H7 (cell line): ENCODE results near the gene LNX2. TPM values are rescaled to one million over a fixed set of nuclear protein-coding genes. Genes with fewer than 3 reads are reported as not detected.

Source experiments
- DNase-seq: peaks from one replicate; pipeline ENCODE4 v3.0.0; 2012
- H3K27me3 ChIP-seq: 2 replicates; pipeline ENCODE4 v1.6.0; 2011; ENCODE audit warnings: mild to moderate bottlenecking, low read length; ENCODE audit not compliant: control insufficient read depth, insufficient read depth
- H3K36me3 ChIP-seq: replicated peaks from 2 replicates; pipeline ENCODE4 v1.5.1; 2011; ENCODE audit warnings: low read length; ENCODE audit not compliant: control insufficient read depth, insufficient read depth
- H3K4me3 ChIP-seq: 2 replicates; pipeline ENCODE4 v1.5.1; 2011; ENCODE audit warnings: low read depth, mild to moderate bottlenecking, control low read depth, low read length, moderate library complexity; ENCODE audit not compliant: insufficient read depth
- total RNA-seq: library from RNA; depleted of rRNA; stranded (reverse); fragments of >200 nt; shearing (Covaris generic); gene quantifications from 2 replicates; pipeline ENCODE4 v1.2.3, GENCODE V29; 2014

LNX2 gene
- total RNA-seq, 1 experiment from 2014 or later, result 11.2 TPM

DNA sequence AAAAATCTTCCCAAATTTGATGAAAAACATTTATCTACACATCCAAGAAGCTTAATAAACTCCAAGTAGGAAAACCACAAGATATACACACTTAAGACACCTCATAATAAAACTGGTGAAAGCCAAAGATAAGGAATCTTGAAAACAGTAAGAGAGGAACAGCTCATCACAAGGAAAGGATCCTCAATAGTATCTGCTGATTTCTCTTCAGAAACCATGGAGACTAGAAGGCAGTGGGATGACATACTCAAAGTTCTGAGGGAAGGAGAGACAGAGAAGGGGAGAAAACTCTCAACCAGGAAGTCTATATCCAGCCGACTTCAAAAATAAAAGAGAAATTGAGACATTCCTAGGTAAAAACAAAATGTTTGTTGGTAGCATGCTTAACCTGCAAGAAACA lies 45.7 kb downstream of the LNX2 start:
- DNase-seq, result no peak
- H3K27me3 ChIP-seq, result no peaks in the 10 kb centered on the region
- H3K4me3 ChIP-seq, result no peak overlapping the region
- H3K36me3 ChIP-seq, result no peaks in the 10 kb centered on the region; the same call in 1 of the 2 replicates

DNA sequence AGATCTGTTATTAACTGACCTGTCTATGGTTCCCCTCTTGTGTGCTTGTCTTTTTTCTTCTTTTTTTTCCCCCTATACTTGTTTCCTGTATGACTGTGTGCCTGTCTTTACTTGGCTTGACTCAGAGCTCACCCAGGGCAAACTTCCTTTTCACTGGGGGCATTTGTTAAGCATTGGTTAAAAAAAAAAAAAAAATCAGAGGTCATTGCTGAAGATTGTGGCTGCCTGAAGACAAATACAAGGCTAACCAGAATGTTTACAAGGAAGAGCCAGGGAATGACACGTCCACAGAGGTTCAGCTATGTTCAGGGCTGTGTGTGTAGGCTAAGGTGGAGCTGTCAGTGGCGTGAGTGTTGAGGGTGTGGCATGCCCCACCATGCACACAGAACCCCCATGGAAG lies 47.1 kb downstream of the LNX2 start:
- Histone ChIP-seq H3K27me3 (no peaks in the 10 kb centered on the region), H3K4me3 (no peak overlapping the region), H3K36me3 (peaks cover 1% of the 10 kb centered on the region; the same call in 1 of the 2 replicates)
- DNase-seq, result no peak

DNA sequence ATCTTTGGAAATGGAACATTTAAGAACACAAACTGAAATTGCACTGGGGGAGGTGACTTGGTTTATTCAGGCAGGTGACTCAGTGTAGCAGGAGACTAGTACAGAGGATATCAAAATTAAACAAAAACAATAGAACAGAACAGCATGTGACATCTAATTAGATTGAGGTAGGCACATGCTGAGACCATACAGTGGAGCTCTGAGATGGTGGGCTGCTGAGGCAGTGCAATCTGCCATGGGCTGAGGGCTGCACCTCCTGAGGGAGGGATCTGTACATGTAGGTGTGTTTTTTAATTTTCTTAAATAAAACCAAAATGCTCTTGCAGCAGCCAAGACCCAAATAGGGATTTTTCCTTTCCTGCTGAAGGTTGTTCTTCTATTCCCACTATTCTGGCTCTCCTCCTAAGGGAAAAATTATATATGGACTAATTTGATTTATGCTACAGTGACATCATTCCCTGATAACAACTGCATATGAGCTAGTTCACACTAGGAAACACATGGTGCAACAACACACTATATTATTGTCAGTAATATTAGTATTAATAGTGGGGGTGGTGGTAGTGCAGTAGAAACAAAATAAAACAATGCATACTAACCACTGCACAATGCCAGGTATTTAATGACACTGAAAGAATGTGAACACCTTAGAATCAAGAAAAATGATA lies 48.0 kb downstream of the LNX2 start:
- Histone ChIP-seq H3K36me3 (peaks cover 1% of the 10 kb centered on the region; the same call in 1 of the 2 replicates), H3K4me3 (no peak overlapping the region)
- no peak for DNase-seq

DNA sequence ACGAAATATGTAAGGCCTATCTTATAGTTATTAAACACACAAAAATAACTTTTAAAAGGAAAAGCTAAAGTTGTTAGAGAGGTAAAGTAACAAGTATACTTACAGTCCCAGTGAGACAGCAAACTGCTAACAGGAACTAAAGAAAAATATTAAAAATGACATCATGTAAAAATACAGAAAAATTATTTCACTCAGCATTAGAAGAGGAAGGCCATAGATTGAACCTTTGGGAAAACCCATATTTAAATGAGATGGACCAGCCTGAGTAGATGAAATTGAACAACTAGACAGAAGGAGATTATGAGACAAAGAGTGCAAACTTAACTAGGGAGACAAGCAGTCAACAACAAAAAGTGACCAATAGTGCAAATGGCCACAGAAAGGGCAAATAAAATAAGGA lies 49.4 kb downstream of the LNX2 start:
- peaks cover 1% of the 10 kb centered on the region for H3K36me3 ChIP-seq
- H3K4me3 ChIP-seq, result no peak overlapping the region
- H3K27me3 ChIP-seq, result no peaks in the 10 kb centered on the region
- no peak for DNase-seq

More for the DNA sequence above, 48.0 kb downstream of the LNX2 start:
- H3K27me3 ChIP-seq, result no peaks in the 10 kb centered on the region

DNA sequence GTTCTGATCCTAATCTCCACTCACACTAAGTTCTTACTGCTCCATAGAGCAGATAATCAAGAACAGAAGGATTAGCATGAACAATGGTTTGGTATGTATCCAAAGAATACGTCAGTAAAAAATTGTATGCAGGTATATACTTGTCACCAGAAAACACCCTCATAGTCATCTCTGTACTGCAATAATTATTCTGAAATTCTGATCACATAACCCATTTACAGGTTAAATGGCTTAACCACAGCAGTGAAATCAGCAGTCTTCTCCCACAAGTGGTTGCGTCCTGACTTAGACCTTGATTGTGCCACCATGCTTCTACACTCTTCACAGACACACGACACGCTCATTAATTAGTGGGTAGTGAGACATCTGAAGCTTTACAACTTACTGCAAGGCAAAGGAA lies 50.9 kb downstream of the LNX2 start:
- DNase-seq, result no peak
- Histone ChIP-seq H3K27me3 (no peaks in the 10 kb centered on the region), H3K4me3 (no peak overlapping the region), H3K36me3 (peaks cover 3% of the 10 kb centered on the region)

DNA sequence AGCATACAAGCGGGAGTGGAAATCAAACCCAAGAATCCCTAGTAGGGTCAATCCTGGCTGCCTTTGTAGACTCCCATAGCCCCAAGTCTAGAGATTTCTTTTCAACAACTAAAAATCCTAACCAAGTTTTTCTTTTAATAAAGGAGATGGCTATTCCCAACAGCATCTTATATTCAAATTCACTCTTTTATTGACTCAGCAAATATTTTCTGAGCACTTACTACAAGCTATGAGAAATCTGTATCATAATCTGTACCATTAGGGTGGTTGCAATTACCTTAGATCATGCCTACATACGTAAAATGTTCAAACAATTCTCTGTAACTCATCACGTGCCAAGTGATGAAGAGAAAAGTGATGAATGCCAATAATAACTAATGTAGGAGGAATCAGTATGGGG lies 54.5 kb downstream of the LNX2 start:
- Histone ChIP-seq H3K27me3 (no peaks in the 10 kb centered on the region), H3K36me3 (peaks cover 3% of the 10 kb centered on the region)
- no peak for DNase-seq

DNA sequence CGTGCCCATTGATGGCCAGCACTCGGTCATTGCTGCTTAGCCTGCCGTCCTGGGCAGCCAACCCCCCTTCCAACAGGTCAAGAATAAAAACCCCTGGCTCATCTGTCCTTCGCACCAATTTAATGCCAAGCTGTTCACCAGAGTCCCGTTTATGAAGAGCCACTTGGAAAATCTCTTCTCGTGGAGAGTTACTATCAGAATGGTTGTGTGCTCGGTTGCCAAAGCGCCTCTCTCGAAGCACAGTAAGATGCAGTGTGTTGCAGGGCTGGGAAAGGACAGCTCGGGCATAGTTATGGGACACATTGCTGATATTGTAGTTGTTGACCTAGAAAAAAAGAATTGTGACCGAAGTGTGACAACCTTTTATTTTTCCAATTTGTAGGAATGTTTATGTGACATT lies 57.9 kb downstream of the LNX2 start:
- Histone ChIP-seq H3K27me3 (no peaks in the 10 kb centered on the region), H3K4me3 (no peak overlapping the region), H3K36me3 (peaks cover 2% of the 10 kb centered on the region)
- DNase-seq, result no peak

More for the DNA sequence above, 54.5 kb downstream of the LNX2 start:
- no peak overlapping the region for H3K4me3 ChIP-seq

DNA sequence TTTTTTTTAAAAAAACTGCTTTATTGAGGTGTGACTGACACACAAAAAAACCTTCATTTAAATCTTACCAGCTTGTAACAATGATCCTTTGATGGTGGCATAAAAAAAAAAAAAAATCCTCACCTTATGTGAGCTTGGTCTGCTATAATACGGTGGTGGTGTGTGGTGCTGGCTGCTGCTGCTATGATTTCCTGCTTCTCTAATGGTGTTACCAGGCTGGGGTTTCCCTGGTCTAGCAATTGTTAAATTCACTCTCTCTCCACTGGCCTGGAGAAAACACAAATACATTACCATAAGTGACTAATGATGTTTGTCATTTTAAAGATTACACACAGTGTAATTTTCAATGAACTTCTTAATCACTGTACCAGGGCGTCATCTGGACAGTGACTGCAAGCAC lies 60.6 kb downstream of the LNX2 start:
- H3K27me3 ChIP-seq, result no peaks in the 10 kb centered on the region
- DNase-seq, result no peak
- no peaks in the 10 kb centered on the region; the same call in none of the 2 replicates for H3K36me3 ChIP-seq
- H3K4me3 ChIP-seq, result no peak overlapping the region

DNA sequence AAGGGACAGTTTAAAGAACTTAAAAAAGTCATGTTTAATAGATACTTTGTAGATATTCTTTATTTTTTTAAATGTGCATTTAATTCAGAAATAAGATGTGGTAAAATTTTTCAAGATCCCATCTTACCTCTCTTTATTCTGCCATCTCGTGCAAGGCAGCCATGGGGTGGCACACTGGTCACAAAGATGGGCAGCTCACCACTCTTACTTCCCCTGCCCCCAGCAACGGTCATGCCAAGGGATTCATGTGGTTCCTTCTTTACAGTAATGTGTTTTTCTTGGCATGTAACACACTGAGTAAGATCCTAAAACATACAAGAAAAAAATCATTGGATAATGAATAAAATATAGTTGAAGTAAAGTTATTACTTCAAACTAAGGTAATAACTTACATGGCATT lies 64.2 kb downstream of the LNX2 start:
- Histone ChIP-seq H3K27me3 (no peaks in the 10 kb centered on the region), H3K36me3 (no peaks in the 10 kb centered on the region; the same call in 1 of the 2 replicates), H3K4me3 (no peak overlapping the region)
- DNase-seq, result no peak

DNA sequence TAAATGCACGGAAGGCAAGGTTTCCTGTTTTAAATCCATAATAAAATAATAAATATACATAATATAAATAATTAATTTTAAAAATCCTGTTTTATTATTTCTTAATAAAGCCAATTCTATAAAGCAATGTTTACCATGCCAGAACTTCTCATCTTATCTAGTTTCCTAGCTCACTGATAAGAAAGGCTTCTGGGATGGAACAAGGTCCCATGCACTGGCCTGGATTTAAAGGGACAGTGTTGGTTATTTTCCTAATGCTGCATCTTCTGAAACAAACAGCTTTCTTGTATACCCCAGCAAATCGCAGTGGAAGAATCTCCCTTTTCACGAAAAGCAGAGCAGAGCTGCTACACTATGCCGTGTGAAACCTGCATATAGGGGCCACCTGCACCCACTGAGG lies 68.8 kb downstream of the LNX2 start:
- Histone ChIP-seq H3K36me3 (no peaks in the 10 kb centered on the region; the same call in 1 of the 2 replicates), H3K27me3 (no peaks in the 10 kb centered on the region), H3K4me3 (no peak overlapping the region)
- no peak for DNase-seq

DNA sequence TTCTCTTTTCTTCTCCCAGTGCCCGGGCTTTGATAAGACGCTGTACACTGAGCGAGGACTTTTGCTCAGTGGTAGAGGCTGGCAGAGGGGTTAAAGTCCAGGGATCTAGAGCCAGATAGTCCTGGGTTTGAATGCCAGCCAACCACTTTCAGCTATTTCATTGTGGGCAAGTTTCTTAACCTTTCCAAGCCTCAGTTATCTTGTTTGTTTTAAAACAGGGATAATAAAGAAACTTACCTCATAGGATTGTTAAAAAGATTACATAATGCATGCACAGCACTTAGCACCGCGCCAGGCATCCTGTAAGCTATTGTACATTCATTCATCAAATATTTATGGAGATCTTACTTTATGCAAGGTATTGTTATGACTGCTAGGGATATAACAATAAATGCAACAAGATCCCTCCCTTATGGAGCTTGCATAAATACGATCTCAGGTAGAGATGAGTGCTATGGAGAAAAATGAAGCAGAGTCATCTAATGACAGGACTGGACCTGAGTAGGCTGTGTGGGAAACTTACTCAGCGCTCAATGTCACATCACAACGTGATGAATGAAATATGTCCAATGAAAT lies 70.8 kb downstream of the LNX2 start:
- DNase-seq, result no peak
- no peaks in the 10 kb centered on the region; the same call in 1 of the 2 replicates for H3K36me3 ChIP-seq
- H3K27me3 ChIP-seq, result no peaks in the 10 kb centered on the region
- no peak overlapping the region for H3K4me3 ChIP-seq

DNA sequence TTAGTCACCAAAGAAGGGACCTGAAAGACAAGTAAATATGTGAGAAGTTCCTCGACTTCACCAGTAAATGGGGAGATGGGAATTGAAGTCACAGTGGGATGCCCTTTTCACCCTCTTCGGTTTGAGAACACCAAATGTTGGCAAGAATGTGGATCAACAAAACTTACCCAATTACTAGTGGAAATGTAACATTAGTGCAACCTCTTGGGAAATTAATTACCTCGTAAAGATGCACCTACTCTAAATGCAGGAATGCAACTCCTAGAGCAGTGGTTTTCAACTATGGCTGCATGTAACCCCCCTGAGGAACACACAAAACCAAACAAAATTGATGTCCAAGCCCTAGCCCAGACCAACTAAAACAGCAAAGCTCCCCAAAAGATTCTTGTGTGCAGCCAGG lies 78.1 kb downstream of the LNX2 start:
- no peak for DNase-seq
- Histone ChIP-seq H3K36me3 (no peaks in the 10 kb centered on the region), H3K27me3 (no peaks in the 10 kb centered on the region), H3K4me3 (no peak overlapping the region)

DNA sequence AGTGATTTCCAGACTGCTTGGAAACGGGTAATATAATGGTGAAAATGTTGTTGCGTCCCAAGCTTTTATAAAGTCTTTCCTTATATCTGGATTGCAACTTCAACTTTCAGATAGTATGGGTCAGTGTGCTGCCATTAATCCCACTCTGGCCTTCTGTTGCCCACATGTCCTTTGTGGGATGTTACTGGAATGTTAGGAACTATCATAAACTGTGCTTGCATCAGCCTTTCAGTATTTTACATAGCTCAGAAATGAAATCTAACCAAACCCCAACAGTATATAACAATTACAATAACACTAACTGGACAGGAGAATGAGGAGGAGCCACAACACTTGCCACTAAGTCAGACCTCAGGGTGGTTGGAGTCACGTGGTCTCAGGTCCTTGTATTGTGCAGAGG lies 78.9 kb downstream of the LNX2 start:
- DNase-seq, result no peak
- H3K36me3 ChIP-seq, result no peaks in the 10 kb centered on the region
- no peak overlapping the region for H3K4me3 ChIP-seq
- H3K27me3 ChIP-seq, result no peaks in the 10 kb centered on the region

DNA sequence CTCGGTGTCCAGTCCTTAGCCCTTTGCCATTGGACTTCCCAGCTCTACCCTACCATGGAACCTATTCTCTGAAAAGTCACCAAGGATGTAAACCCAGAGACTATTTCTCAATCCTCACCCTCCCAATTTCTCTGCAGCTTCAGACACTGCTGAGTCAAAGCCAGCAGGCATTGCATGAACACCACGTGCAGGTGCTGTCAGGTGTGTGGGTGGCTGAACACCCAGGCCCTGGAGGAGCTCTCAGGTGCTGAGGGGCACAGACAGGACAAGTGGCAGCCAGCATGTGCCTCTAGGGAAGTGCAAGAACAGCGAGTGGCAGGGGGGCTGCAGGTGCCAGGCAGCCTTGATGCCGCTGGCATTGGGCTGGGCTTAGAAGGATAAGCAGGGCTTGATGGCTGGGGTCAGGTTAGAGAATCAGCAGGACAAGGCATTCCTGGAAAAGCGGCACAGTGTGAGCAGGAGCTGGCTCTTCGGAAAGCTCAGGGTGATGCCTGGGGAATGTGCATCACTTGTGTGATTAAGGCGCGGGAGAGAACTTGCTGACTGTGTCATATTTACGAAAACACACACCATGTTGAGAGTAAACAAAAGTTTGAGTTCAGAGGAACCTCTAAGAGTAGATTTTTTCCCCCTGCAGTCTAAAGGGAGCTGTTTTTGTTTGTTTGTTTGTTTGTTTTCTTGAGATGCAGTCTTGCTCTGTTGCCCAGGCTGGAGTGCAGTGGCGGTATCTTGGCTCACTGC lies 83.8 kb downstream of the LNX2 start:
- no peak for DNase-seq
- H3K36me3 ChIP-seq, result no peaks in the 10 kb centered on the region
- H3K27me3 ChIP-seq, result no peaks in the 10 kb centered on the region
- no peak overlapping the region for H3K4me3 ChIP-seq

DNA sequence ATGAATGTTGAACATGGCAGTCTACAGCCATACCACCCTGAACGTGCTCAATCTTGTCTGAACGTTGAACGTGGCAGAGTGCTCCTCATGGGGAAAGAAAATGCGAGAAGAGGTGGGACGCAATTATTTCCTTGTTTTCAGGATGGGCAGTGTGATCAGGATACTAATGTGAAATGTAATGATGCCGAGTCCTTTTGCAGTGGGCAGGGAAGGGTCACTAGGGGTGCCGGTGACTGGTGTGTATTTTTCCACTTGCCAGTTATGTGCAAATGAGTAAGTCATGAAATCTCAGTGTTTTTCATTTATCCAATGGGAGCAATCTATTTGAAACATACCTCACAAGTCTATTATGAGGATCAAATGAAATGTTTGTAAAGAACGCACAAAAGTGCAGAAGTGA lies 84.8 kb downstream of the LNX2 start:
- Histone ChIP-seq H3K27me3 (no peaks in the 10 kb centered on the region), H3K4me3 (no peak overlapping the region), H3K36me3 (no peaks in the 10 kb centered on the region)
- DNase-seq, result no peak
